Neural cell (in vitro differentiated cells): Measurements from ENCODE around the gene COL6A6. TPM values are rescaled to one million over a fixed set of nuclear protein-coding genes. Genes with fewer than 3 reads are reported as not detected.

ENCODE experiments used
- H2AFZ ChIP-seq: fragments of 200-600, 300-800 bp; sonication (generic), shearing (Covaris generic); 2 replicates; pipeline ENCODE4 v1.6.0; 2014; ENCODE audit warnings: low read depth, mild to moderate bottlenecking, antibody characterized with exemption, low read length, moderate library complexity
- H3F3A ChIP-seq: fragments of 200-600 bp; shearing (Covaris generic); 2 replicates; pipeline ENCODE4 v1.6.1; 2016; ENCODE audit warnings: mild to moderate bottlenecking, moderate library complexity, mixed read lengths, antibody characterized with exemption, low read length; ENCODE audit not compliant: insufficient read depth, poor library complexity, severe bottlenecking
- H3K27ac ChIP-seq: fragments of 200-600, 300-800 bp; sonication (generic), shearing (Covaris generic); 2 replicates; pipeline ENCODE4 v1.5.1; 2014; ENCODE audit warnings: mild to moderate bottlenecking, low read length, moderate library complexity
- H3K27me3 ChIP-seq: fragments of 300-800, 200-600 bp; sonication (generic), shearing (Covaris generic); 2 replicates; pipeline ENCODE4 v1.6.0; 2014; ENCODE audit warnings: mild to moderate bottlenecking, low read depth, low read length, moderate library complexity; ENCODE audit not compliant: insufficient read depth
- H3K36me3 ChIP-seq: fragments of 300-800, 200-600 bp; sonication (generic), shearing (Covaris generic); 2 replicates; pipeline ENCODE4 v1.5.1; 2014; ENCODE audit warnings: mild to moderate bottlenecking, antibody characterized with exemption, low read length, moderate library complexity; ENCODE audit not compliant: insufficient read depth
- H3K4me2 ChIP-seq: fragments of 300-800, 200-600 bp; sonication (generic), shearing (Covaris generic); 2 replicates; pipeline ENCODE4 v1.6.0; 2014; ENCODE audit warnings: mild to moderate bottlenecking, low read length
- H3K4me3 ChIP-seq: fragments of 300-800, 200-600 bp; sonication (generic), shearing (Covaris generic); 2 replicates; pipeline ENCODE4 v1.5.1; 2014; ENCODE audit warnings: mild to moderate bottlenecking, low read length, moderate library complexity
- H3K79me2 ChIP-seq: fragments of 200-600 bp; shearing (Covaris generic); replicated peaks from 2 replicates; pipeline ENCODE4 v1.6.0; 2014; ENCODE audit warnings: mild to moderate bottlenecking, low read length, moderate library complexity; ENCODE audit not compliant: insufficient read depth
- H3K9ac ChIP-seq: fragments of 300-800, 200-600 bp; sonication (generic), shearing (Covaris generic); 2 replicates; pipeline ENCODE4 v1.6.1; 2016; ENCODE audit warnings: mild to moderate bottlenecking, low read length, mixed read lengths
- H3K9me2 ChIP-seq: fragments of 200-600 bp; shearing (Covaris generic); 2 replicates; pipeline ENCODE4 v1.6.1; 2016; ENCODE audit warnings: mild to moderate bottlenecking, low read length, mixed read lengths; ENCODE audit not compliant: insufficient read depth
- H3K9me3 ChIP-seq: fragments of 200-600, 300-800 bp; sonication (generic), shearing (Covaris generic); 2 replicates; pipeline ENCODE4 v1.6.1; 2016; ENCODE audit warnings: mild to moderate bottlenecking, mixed run types, low read length, moderate library complexity, mixed read lengths
- H4K20me1 ChIP-seq: fragments of 200-600 bp; shearing (Covaris generic); 2 replicates; pipeline ENCODE4 v1.6.1; 2016; ENCODE audit warnings: mild to moderate bottlenecking, mixed run types; ENCODE audit not compliant: insufficient read depth
- CTCF ChIP-seq: fragments of 450-650 bp; IDR thresholded peaks from 2 replicates; pipeline ENCODE4 v1.5.1; 2014; ENCODE audit warnings: antibody characterized with exemption, mild to moderate bottlenecking, moderate library complexity; ENCODE audit not compliant: poor library complexity, severe bottlenecking
- EP300 ChIP-seq: fragments of 450-650 bp; conservative IDR thresholded peaks from 2 replicates; pipeline ENCODE4 v1.6.1; 2014; ENCODE audit warnings: antibody characterized with exemption, mild to moderate bottlenecking, moderate library complexity; ENCODE audit not compliant: poor library complexity, severe bottlenecking
- EZH2 ChIP-seq: fragments of 200-600, 300-800 bp; shearing (Covaris generic), sonication (generic); IDR thresholded peaks from 2 replicates; pipeline ENCODE4 v1.6.1; 2014; ENCODE audit warnings: antibody characterized with exemption, low read length, borderline replicate concordance, mild to moderate bottlenecking; ENCODE audit not compliant: insufficient read depth, poor library complexity, severe bottlenecking
- MXI1 ChIP-seq: fragments of 450-650 bp; conservative IDR thresholded peaks from 2 replicates; pipeline ENCODE4 v1.6.1; 2014; ENCODE audit warnings: antibody characterized with exemption, mild to moderate bottlenecking; ENCODE audit not compliant: poor library complexity, severe bottlenecking
- POLR2AphosphoS5 ChIP-seq: IDR thresholded peaks from 2 replicates; pipeline ENCODE4 v1.6.1; 2012
- RAD21 ChIP-seq: fragments of 450-650 bp; conservative IDR thresholded peaks from 2 replicates; pipeline ENCODE4 v1.6.1; 2014; ENCODE audit warnings: antibody characterized with exemption, mild to moderate bottlenecking, moderate library complexity
- REST ChIP-seq: IDR thresholded peaks from 2 replicates; pipeline ENCODE4 v1.6.1; 2012; ENCODE audit warnings: borderline replicate concordance
- SMC3 ChIP-seq: fragments of 450-650 bp; conservative IDR thresholded peaks from 2 replicates; pipeline ENCODE4 v1.6.1; 2014; ENCODE audit warnings: antibody characterized with exemption, mild to moderate bottlenecking, moderate library complexity; ENCODE audit not compliant: poor library complexity
- TAF1 ChIP-seq: IDR thresholded peaks from 2 replicates; pipeline ENCODE4 v1.6.1; 2012; ENCODE audit warnings: low read depth
- polyA plus RNA-seq: library from polyadenylated mRNA; depleted of rRNA; stranded (reverse); fragments of >200 nt; gene quantifications from 2 replicates; pipeline ENCODE4 v1.2.3, GENCODE V29; 2014

COL6A6 gene
- polyA plus RNA-seq, 1 donor from 2014 or later: not detected

- Histone ChIP-seq H3K4me2 (no peak overlapping the region), H3K9me2 (no peaks in the 10 kb centered on the region), H3K79me2 (no peaks in the 10 kb centered on the region), H3K4me3 (no peak overlapping the region), H3K9me3 (no peaks in the 10 kb centered on the region), H3K27ac (no peak overlapping the region), H3K36me3 (no peaks in the 10 kb centered on the region), H3K9ac (no peak overlapping the region), H2AFZ (no peak overlapping the region), H4K20me1 (no peaks in the 10 kb centered on the region), H3K27me3 (peaks cover 4% of the 10 kb centered on the region), H3F3A (peaks cover 3% of the 10 kb centered on the region)
- TF ChIP-seq SMC3 (peak; percentile 36), EP300 (no peak), TAF1 (no peak), RAD21 (peak; percentile 19), CTCF (peak; percentile 45), MXI1 (no peak), EZH2 (no peak), POLR2AphosphoS5 (no peak), REST (no peak)
Observed at GRCh38 chr3:130539005-130539404, 22.0 kb downstream of the COL6A6 start.

- no peak overlapping the region for H3K9ac ChIP-seq
- no peak overlapping the region for H3K4me2 ChIP-seq
- no peaks in the 10 kb centered on the region for H4K20me1 ChIP-seq
- no peaks in the 10 kb centered on the region for H3K9me2 ChIP-seq
- H3K9me3 ChIP-seq: no peaks in the 10 kb centered on the region
- H3K36me3 ChIP-seq: no peaks in the 10 kb centered on the region
- no peak overlapping the region for H2AFZ ChIP-seq
- no peaks in the 10 kb centered on the region for H3K79me2 ChIP-seq
- TF ChIP-seq MXI1 (no peak), SMC3 (no peak), EP300 (no peak), EZH2 (no peak), CTCF (no peak), RAD21 (no peak), REST (no peak), POLR2AphosphoS5 (no peak), TAF1 (no peak)
- no peak overlapping the region for H3K4me3 ChIP-seq
- H3F3A ChIP-seq: no peaks in the 10 kb centered on the region
- no peak overlapping the region for H3K27ac ChIP-seq
- H3K27me3 ChIP-seq: peaks cover 4% of the 10 kb centered on the region
Observed at GRCh38 chr3:130543322-130543721, 26.3 kb downstream of the COL6A6 start.
